ENCODE data around the gene AEBP2. TPM values are rescaled to one million over a fixed set of nuclear protein-coding genes. Genes with fewer than 3 reads are reported as not detected.
"Not testable (repeated sequence)": the region's sequence is repeated elsewhere in the genome, so short reads cannot be mapped to it uniquely, and the experiment has no call there.

Gene AEBP2
- total and polyA plus RNA-seq, 2 experiments from 2014 or later, result 12.4 to 22.5 TPM

DNA sequence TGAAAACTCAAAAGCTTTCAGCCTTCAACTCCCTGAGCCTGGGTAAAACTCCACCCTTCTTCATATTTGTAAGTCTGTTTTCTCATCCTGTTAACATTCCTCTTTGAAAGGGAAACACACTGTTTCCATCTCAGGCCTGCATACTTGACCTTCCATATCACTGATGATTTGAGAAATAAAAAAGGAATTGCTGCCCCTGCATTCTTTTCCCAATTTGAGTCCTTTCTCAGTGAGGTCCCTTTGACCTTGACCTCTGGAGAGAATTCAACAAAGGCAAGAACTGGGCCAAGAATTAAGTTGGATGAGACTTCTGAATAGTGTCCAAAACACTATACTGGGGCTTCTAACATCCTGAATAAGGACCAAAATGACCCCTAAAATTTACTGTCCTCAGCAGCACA, 108.0 kb downstream of the AEBP2 start:
- TF ChIP-seq EZH2phosphoT487 (IDR thresholded peaks at IDR 0.05; ENCODE audit: low read depth, severe bottlenecking, unreplicated experiment), result no peak
- TF ChIP-seq, protein P1, sequence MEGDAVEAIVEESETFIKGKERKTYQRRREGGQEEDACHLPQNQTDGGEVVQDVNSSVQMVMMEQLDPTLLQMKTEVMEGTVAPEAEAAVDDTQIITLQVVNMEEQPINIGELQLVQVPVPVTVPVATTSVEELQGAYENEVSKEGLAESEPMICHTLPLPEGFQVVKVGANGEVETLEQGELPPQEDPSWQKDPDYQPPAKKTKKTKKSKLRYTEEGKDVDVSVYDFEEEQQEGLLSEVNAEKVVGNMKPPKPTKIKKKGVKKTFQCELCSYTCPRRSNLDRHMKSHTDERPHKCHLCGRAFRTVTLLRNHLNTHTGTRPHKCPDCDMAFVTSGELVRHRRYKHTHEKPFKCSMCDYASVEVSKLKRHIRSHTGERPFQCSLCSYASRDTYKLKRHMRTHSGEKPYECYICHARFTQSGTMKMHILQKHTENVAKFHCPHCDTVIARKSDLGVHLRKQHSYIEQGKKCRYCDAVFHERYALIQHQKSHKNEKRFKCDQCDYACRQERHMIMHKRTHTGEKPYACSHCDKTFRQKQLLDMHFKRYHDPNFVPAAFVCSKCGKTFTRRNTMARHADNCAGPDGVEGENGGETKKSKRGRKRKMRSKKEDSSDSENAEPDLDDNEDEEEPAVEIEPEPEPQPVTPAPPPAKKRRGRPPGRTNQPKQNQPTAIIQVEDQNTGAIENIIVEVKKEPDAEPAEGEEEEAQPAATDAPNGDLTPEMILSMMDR (IDR thresholded peaks at IDR 0.05; ENCODE audit: poor library complexity), result no peak
- TF ChIP-seq EZH2 (IDR thresholded peaks at IDR 0.05; ENCODE audit: borderline replicate concordance), result no peak
- Histone ChIP-seq H3K4me1 (ENCODE audit: insufficient read depth) (peaks cover 11% of the 10 kb centered on the region), H4K20me1 (ENCODE audit: insufficient read depth, poor library complexity, severe bottlenecking) (no peaks in the 10 kb centered on the region), H3K4me2 (no peak overlapping the region), H2AFZ (no peak overlapping the region), H3K36me3 (replicated peaks; ENCODE audit: insufficient read depth, low read depth) (no peaks in the 10 kb centered on the region), H3K4me3 (no peak overlapping the region), H3K27ac (no peak overlapping the region), H3K79me2 (no peaks in the 10 kb centered on the region), H3K9me3 (ENCODE audit: low read depth) (no peaks in the 10 kb centered on the region), H3K9me2 (replicated peaks; ENCODE audit: insufficient read depth) (no peaks in the 10 kb centered on the region), H3K27me3 (no peaks in the 10 kb centered on the region)
- DNase-seq (ENCODE audit: low spot score), result no peak

DNA sequence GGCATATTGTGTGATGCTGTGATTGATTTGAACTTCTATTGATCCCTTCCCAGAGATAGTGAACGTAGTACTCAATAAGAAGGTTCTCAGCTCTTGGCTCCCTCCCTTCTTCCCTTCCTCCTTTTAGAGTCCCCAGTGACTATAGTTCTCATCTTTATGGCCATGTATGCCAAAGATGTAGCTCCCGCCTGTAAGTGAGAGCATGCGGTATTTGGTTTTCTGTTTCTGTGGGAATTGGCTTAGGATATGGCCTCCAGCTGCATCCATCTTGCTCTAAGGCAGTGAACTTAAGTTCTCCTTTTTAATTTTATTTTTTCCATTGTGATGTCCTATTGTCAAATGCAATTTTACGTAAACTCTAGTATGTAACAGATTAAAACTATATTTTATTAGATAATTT, 109.5 kb downstream of the AEBP2 start:
- Histone ChIP-seq H3K4me3 (no peak overlapping the region), H3K4me2 (no peak overlapping the region), H2AFZ (no peak overlapping the region), H3K27me3 (no peaks in the 10 kb centered on the region), H3K9me2 (replicated peaks; ENCODE audit: insufficient read depth) (no peaks in the 10 kb centered on the region), H3K79me2 (no peaks in the 10 kb centered on the region), H4K20me1 (ENCODE audit: insufficient read depth, poor library complexity, severe bottlenecking) (no peaks in the 10 kb centered on the region), H3K4me1 (ENCODE audit: insufficient read depth) (peaks cover 14% of the 10 kb centered on the region), H3K27ac (no peak overlapping the region), H3K9me3 (ENCODE audit: low read depth) (no peaks in the 10 kb centered on the region), H3K36me3 (replicated peaks; ENCODE audit: insufficient read depth, low read depth) (no peaks in the 10 kb centered on the region)
- WGBS (ENCODE audit: low lambda C conversion rate, missing lambda C conversion rate), result 97% methylated on average over 4 of the region's 4 CpGs
- TF ChIP-seq EZH2 (IDR thresholded peaks at IDR 0.05; ENCODE audit: borderline replicate concordance) (no peak), EZH2phosphoT487 (IDR thresholded peaks at IDR 0.05; ENCODE audit: low read depth, severe bottlenecking, unreplicated experiment) (no peak)
- TF ChIP-seq, protein P1 (IDR thresholded peaks at IDR 0.05; ENCODE audit: poor library complexity), result no peak
- no peak for DNase-seq (ENCODE audit: low spot score)

DNA sequence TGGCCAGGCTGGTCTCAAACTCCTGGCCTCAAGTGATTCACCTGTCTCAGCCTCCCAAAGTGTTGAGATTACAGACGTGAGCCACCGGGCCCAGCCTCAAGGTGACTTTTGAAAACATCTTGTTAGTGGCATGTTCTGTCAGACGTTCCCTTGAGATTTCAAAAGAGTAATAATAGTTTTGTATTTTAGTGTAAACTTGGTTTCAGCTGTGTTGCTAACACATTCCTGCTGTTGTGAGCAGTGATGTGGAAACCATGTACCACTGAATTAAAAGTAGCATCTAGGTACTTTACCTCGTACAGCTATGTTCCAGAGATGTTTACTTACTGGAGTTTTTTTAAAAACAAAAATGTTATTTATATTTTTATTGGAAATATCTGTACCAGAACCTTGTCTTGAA, 111.3 kb downstream of the AEBP2 start:
- no peaks in the 10 kb centered on the region for H3K79me2 ChIP-seq
- H3K4me2 ChIP-seq, result no peak overlapping the region
- H3K9me2 ChIP-seq (replicated peaks; ENCODE audit: insufficient read depth), result no peaks in the 10 kb centered on the region
- H3K27me3 ChIP-seq, result no peaks in the 10 kb centered on the region
- DNase-seq (ENCODE audit: low spot score), result no peak
- no peaks in the 10 kb centered on the region for H4K20me1 ChIP-seq (ENCODE audit: insufficient read depth, poor library complexity, severe bottlenecking)
- peaks cover 14% of the 10 kb centered on the region for H3K4me1 ChIP-seq (ENCODE audit: insufficient read depth)
- H3K4me3 ChIP-seq, result no peak overlapping the region
- no peak overlapping the region for H2AFZ ChIP-seq
- no peaks in the 10 kb centered on the region for H3K9me3 ChIP-seq (ENCODE audit: low read depth)
- H3K36me3 ChIP-seq (replicated peaks; ENCODE audit: insufficient read depth, low read depth), result no peaks in the 10 kb centered on the region
- TF ChIP-seq, protein P1 (IDR thresholded peaks at IDR 0.05; ENCODE audit: poor library complexity), result no peak
- no peak for TF ChIP-seq EZH2 (IDR thresholded peaks at IDR 0.05; ENCODE audit: borderline replicate concordance)
- no peak for TF ChIP-seq EZH2phosphoT487 (IDR thresholded peaks at IDR 0.05; ENCODE audit: low read depth, severe bottlenecking, unreplicated experiment)
- 85% methylated on average over 4 of the region's 4 CpGs for WGBS (ENCODE audit: low lambda C conversion rate, missing lambda C conversion rate)
- H3K27ac ChIP-seq, result no peak overlapping the region

DNA sequence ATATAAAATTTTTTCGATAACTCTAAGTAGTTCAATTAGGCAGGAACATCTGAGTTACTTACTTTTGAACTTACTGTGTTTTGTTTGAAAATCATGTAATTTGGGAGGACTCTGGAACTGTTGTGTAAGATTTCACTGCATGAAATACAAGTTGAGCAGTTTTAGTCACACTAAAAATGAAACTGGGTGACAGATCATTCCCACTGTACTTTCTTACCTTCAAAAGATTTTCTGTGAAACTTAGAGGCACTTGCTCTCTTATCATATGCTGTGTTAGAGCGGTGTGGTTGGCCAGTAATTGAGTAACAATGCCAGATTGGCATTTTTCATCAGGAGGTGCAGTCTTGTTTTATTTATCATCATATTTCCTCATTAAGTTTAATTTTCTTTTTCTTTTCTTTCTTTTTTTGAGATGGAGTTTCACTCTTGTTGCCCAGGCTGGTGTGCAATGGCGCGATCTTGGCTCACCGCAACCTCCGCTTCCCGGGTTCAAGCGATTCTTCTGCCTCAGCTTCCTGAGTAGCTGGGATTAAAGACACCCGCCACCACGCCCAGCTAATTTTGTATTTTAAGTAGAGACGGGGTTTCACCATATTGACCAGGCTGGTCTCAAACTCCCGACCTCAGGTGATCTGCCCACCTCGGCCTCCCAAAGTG, 113.3 kb downstream of the AEBP2 start:
- DNase-seq (ENCODE audit: low spot score), result not testable (repeated sequence)

More for the DNA sequence above, 113.3 kb downstream of the AEBP2 start:
- not testable (repeated sequence) for H4K20me1 ChIP-seq (ENCODE audit: insufficient read depth, poor library complexity, severe bottlenecking); H3K9me2 ChIP-seq (replicated peaks; ENCODE audit: insufficient read depth); H3K4me3 ChIP-seq; H3K27me3 ChIP-seq; H3K27ac ChIP-seq; H3K9me3 ChIP-seq (ENCODE audit: low read depth); H3K4me1 ChIP-seq (ENCODE audit: insufficient read depth); H3K4me2 ChIP-seq; H2AFZ ChIP-seq; H3K36me3 ChIP-seq (replicated peaks; ENCODE audit: insufficient read depth, low read depth); H3K79me2 ChIP-seq
- 96% methylated on average over 13 of the region's 13 CpGs for WGBS (ENCODE audit: low lambda C conversion rate, missing lambda C conversion rate)
